ENCODE data around the gene RNF223.
"Not testable (repeated sequence)": the region's sequence is repeated elsewhere in the genome, so short reads cannot be mapped to it uniquely, and the experiment has no call there.

RNF223 gene

GRCh38 chr1:1041873-1042272, 32.2 kb downstream of the RNF223 start:
- no peak for DNase-seq

- no peak for DNase-seq
Observed at GRCh38 chr1:1041092-1041523, 33.0 kb downstream of the RNF223 start.

- DNase-seq: peak; percentile 81
Observed at GRCh38 chr1:1040004-1040991, 33.8 kb downstream of the RNF223 start.

- no peak for DNase-seq
Observed at GRCh38 chr1:1039145-1039910, 34.8 kb downstream of the RNF223 start.

GRCh38 chr1:1038694-1039093, 35.4 kb downstream of the RNF223 start:
- no peak for DNase-seq

- DNase-seq: no peak
Observed at GRCh38 chr1:1037366-1038327, 36.5 kb downstream of the RNF223 start.

GRCh38 chr1:1035291-1035943, 38.7 kb downstream of the RNF223 start:
- DNase-seq: no peak

- no peak for DNase-seq
Observed at GRCh38 chr1:1034439-1034781, 39.7 kb downstream of the RNF223 start.

GRCh38 chr1:1033731-1034438, 40.2 kb downstream of the RNF223 start:
- DNase-seq: peak; percentile 12

- DNase-seq: peak; percentile 79
Observed at GRCh38 chr1:1033009-1033587, 41.0 kb downstream of the RNF223 start.

- DNase-seq: no peak
Observed at GRCh38 chr1:1032424-1032823, 41.7 kb downstream of the RNF223 start.

- DNase-seq: no peak
Observed at GRCh38 chr1:1031659-1032235, 42.4 kb downstream of the RNF223 start.

GRCh38 chr1:1030867-1031658, 43.0 kb downstream of the RNF223 start:
- not testable (repeated sequence) for DNase-seq

GRCh38 chr1:1027791-1028190, 46.3 kb downstream of the RNF223 start:
- no peak for DNase-seq

GRCh38 chr1:1026599-1027413, 47.3 kb downstream of the RNF223 start:
- no peak for DNase-seq

- no peak for DNase-seq
Observed at GRCh38 chr1:1025730-1026129, 48.4 kb downstream of the RNF223 start.

- DNase-seq: no peak
Observed at GRCh38 chr1:1024771-1025699, 49.1 kb downstream of the RNF223 start.
